ENCODE data around the gene CDH13.

Gene CDH13

DNA sequence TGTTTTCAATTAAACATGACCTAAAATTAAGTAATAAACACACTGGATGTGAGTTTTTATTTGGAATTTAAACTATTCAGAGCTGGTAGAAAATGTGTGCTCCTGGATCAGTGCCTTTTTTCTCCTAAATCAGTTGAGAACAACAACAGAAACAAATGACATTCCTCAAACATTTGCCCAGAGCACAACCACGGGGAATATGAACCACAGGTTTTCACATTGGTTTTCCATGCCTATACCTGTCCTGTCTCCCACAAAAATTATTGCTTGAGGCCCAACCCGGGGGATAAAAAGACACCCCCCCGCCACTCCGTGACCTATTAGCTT, 1187.9 kb downstream of the CDH13 start (continued):
- TF ChIP-seq, protein P1, sequence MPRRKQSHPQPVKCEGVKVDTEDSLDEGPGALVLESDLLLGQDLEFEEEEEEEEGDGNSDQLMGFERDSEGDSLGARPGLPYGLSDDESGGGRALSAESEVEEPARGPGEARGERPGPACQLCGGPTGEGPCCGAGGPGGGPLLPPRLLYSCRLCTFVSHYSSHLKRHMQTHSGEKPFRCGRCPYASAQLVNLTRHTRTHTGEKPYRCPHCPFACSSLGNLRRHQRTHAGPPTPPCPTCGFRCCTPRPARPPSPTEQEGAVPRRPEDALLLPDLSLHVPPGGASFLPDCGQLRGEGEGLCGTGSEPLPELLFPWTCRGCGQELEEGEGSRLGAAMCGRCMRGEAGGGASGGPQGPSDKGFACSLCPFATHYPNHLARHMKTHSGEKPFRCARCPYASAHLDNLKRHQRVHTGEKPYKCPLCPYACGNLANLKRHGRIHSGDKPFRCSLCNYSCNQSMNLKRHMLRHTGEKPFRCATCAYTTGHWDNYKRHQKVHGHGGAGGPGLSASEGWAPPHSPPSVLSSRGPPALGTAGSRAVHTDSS (tag by site-specific recombination; IDR thresholded peaks at IDR 0.05): no peak
- TF ChIP-seq, protein P2, sequence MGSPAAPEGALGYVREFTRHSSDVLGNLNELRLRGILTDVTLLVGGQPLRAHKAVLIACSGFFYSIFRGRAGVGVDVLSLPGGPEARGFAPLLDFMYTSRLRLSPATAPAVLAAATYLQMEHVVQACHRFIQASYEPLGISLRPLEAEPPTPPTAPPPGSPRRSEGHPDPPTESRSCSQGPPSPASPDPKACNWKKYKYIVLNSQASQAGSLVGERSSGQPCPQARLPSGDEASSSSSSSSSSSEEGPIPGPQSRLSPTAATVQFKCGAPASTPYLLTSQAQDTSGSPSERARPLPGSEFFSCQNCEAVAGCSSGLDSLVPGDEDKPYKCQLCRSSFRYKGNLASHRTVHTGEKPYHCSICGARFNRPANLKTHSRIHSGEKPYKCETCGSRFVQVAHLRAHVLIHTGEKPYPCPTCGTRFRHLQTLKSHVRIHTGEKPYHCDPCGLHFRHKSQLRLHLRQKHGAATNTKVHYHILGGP (tag by site-specific recombination; IDR thresholded peaks at IDR 0.05): no peak
- TF ChIP-seq KLF16 (tag by site-specific recombination; IDR thresholded peaks at IDR 0.05): no peak
- TF ChIP-seq ZEB2 (tag by site-specific recombination; IDR thresholded peaks at IDR 0.05): no peak
- TF ChIP-seq BCL11A (tag by site-specific recombination; IDR thresholded peaks at IDR 0.05; ENCODE audit: low read depth): no peak
- TF ChIP-seq ZNF114 (tag by site-specific recombination; IDR thresholded peaks at IDR 0.05): no peak
- TF ChIP-seq ZSCAN23 (tag by site-specific recombination; IDR thresholded peaks at IDR 0.05): no peak
- no peak for TF ChIP-seq HOXA7 (CRISPR knock-in tag; IDR thresholded peaks at IDR 0.05; ENCODE audit: borderline replicate concordance)
- TF ChIP-seq, protein P3, sequence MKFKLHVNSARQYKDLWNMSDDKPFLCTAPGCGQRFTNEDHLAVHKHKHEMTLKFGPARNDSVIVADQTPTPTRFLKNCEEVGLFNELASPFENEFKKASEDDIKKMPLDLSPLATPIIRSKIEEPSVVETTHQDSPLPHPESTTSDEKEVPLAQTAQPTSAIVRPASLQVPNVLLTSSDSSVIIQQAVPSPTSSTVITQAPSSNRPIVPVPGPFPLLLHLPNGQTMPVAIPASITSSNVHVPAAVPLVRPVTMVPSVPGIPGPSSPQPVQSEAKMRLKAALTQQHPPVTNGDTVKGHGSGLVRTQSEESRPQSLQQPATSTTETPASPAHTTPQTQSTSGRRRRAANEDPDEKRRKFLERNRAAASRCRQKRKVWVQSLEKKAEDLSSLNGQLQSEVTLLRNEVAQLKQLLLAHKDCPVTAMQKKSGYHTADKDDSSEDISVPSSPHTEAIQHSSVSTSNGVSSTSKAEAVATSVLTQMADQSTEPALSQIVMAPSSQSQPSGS (tag by site-specific recombination; IDR thresholded peaks at IDR 0.05; ENCODE audit: low read depth): no peak

DNA sequence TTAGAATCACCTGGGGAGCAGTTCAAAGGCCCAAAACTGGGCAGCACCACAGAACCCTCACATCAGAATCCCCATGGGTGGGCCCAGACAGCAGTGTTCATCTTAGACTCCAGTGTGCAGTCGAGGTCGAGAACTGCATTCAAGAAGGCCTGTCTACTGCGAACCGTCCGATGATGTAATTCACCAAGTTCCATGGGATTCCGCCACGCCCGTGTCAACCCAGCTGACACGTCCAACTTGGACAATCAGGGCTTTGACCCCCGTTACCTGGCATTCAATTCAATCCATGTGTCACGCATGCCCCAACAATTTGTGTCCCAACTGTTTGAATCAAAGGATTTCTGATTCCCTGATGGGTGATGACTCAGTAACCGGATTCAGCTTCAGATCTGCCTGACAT, 1190.3 kb downstream of the CDH13 start:
- no peak overlapping the region for H3K4me3 ChIP-seq (ENCODE audit: low read depth, low read length)
- TF ChIP-seq, protein P4, sequence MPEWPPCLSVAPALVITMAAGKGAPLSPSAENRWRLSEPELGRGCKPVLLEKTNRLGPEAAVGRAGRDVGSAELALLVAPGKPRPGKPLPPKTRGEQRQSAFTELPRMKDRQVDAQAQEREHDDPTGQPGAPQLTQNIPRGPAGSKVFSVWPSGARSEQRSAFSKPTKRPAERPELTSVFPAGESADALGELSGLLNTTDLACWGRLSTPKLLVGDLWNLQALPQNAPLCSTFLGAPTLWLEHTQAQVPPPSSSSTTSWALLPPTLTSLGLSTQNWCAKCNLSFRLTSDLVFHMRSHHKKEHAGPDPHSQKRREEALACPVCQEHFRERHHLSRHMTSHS (tag by site-specific recombination; IDR thresholded peaks at IDR 0.05): no peak
- TF ChIP-seq, protein P5, sequence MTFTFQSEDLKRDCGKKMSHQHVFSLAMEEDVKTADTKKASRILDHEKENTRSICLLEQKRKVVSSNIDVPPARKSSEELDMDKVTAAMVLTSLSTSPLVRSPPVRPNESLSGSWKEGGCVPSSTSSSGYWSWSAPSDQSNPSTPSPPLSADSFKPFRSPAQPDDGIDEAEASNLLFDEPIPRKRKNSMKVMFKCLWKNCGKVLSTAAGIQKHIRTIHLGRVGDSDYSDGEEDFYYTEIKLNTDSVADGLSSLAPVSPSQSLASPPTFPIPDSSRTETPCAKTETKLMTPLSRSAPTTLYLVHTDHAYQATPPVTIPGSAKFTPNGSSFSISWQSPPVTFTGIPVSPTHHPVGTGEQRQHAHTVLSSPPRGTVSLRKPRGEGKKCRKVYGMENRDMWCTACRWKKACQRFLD (tag by site-specific recombination; IDR thresholded peaks at IDR 0.05): no peak
- TF ChIP-seq ZIC2 (tag by site-specific recombination; IDR thresholded peaks at IDR 0.05) (no peak), TCF7L2 (IDR thresholded peaks at IDR 0.05; ENCODE audit: borderline replicate concordance, low read depth, low read length) (no peak), ZNF560 (tag by site-specific recombination; IDR thresholded peaks at IDR 0.05; ENCODE audit: borderline replicate concordance) (no peak), ZNF114 (tag by site-specific recombination; IDR thresholded peaks at IDR 0.05) (no peak)
- TF ChIP-seq, protein P6, sequence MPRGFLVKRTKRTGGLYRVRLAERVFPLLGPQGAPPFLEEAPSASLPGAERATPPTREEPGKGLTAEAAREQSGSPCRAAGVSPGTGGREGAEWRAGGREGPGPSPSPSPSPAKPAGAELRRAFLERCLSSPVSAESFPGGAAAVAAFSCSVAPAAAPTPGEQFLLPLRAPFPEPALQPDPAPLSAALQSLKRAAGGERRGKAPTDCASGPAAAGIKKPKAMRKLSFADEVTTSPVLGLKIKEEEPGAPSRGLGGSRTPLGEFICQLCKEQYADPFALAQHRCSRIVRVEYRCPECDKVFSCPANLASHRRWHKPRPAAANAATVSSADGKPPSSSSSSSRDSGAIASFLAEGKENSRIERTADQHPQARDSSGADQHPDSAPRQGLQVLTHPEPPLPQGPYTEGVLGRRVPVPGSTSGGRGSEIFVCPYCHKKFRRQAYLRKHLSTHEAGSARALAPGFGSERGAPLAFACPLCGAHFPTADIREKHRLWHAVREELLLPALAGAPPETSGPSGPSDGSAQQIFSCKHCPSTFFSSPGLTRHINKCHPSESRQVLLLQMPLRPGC (tag by site-specific recombination; IDR thresholded peaks at IDR 0.05): no peak
- TF ChIP-seq, protein P7, sequence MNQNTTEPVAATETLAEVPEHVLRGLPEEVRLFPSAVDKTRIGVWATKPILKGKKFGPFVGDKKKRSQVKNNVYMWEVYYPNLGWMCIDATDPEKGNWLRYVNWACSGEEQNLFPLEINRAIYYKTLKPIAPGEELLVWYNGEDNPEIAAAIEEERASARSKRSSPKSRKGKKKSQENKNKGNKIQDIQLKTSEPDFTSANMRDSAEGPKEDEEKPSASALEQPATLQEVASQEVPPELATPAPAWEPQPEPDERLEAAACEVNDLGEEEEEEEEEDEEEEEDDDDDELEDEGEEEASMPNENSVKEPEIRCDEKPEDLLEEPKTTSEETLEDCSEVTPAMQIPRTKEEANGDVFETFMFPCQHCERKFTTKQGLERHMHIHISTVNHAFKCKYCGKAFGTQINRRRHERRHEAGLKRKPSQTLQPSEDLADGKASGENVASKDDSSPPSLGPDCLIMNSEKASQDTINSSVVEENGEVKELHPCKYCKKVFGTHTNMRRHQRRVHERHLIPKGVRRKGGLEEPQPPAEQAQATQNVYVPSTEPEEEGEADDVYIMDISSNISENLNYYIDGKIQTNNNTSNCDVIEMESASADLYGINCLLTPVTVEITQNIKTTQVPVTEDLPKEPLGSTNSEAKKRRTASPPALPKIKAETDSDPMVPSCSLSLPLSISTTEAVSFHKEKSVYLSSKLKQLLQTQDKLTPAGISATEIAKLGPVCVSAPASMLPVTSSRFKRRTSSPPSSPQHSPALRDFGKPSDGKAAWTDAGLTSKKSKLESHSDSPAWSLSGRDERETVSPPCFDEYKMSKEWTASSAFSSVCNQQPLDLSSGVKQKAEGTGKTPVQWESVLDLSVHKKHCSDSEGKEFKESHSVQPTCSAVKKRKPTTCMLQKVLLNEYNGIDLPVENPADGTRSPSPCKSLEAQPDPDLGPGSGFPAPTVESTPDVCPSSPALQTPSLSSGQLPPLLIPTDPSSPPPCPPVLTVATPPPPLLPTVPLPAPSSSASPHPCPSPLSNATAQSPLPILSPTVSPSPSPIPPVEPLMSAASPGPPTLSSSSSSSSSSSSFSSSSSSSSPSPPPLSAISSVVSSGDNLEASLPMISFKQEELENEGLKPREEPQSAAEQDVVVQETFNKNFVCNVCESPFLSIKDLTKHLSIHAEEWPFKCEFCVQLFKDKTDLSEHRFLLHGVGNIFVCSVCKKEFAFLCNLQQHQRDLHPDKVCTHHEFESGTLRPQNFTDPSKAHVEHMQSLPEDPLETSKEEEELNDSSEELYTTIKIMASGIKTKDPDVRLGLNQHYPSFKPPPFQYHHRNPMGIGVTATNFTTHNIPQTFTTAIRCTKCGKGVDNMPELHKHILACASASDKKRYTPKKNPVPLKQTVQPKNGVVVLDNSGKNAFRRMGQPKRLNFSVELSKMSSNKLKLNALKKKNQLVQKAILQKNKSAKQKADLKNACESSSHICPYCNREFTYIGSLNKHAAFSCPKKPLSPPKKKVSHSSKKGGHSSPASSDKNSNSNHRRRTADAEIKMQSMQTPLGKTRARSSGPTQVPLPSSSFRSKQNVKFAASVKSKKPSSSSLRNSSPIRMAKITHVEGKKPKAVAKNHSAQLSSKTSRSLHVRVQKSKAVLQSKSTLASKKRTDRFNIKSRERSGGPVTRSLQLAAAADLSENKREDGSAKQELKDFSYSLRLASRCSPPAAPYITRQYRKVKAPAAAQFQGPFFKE (tag by site-specific recombination; IDR thresholded peaks at IDR 0.05; ENCODE audit: borderline replicate concordance): no peak
- H3K27ac ChIP-seq (ENCODE audit: extremely low read depth, low read depth, low read length): no peak overlapping the region
- peaks cover 0 to 13% of the 10 kb centered on the region in 2 experiments; a peak in 2 of 3 replicates for H3K36me3 ChIP-seq (ENCODE audit: control insufficient read depth in 2 of 2, insufficient read depth in 1 of 2, low read length in 2 of 2)
- H3K9me3 ChIP-seq (ENCODE audit: control insufficient read depth, insufficient read depth, low read depth, low read length): no peaks in the 10 kb centered on the region
- H3K4me1 ChIP-seq (ENCODE audit: control insufficient read depth, insufficient read depth, low read length): peaks cover 4% of the 10 kb centered on the region; the same call in 1 of the 2 replicates
- CTCF ChIA-PET: interaction anchor here (0.7 kb wide), 1 partner anchor 9 kb away, joined by 3 read pairs; no protein-coding TSS in a partner anchor
- POLR2A ChIA-PET: no interaction called here

Measured in HEK293 (cell line).